Lower leg skin (tissue), 3 donors: ENCODE data around the gene DNAJC8.

Experiments used
- POLR2A ChIP-seq, 2 donors: fragments of 450-650 bp; IDR thresholded peaks; one replicate each; pipeline ENCODE4 v1.6.1; 2016 to 2017; ENCODE audit warnings: antibody characterized with exemption in 2 of 2, mild to moderate bottlenecking in 1 of 2, moderate library complexity in 1 of 2
- TF ChIP-seq, protein P1 (sequence below), 3 donors: fragments of 450-650 bp; IDR thresholded peaks; one replicate each; pipeline ENCODE4 v1.5.1; 2016; ENCODE audit warnings: antibody characterized with exemption in 3 of 3, mild to moderate bottlenecking in 3 of 3, moderate library complexity in 2 of 3

DNA sequence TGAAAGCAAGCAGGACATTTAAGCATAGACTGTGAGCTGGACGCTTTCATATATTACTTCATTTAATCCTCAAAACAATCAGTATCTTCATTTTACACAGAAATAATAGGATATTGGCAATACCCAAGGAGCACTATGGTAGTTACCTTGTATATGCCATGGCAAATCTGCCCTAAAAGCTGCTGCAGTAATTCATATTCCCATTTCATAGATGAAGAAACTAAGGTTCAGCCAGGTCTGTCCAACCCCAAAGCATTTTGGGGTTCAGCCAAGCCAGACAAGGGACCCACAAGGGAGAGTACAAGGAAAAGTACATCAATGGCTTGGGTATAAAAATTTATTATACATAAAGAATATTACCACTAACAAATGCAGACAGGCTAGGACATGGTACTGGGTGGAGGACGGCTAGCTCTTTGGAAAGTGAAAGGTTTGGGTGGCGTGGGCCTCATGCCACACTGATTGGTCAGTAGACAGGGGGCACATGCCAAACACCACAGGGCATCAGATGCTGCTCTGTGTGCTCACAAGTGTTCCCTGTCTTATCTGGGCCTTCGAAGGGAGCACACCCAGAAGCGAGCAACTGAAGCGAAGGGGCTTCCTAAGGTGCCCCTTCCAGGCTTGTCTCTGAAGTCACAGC is 32.5 kb downstream of the DNAJC8 start:
- TF ChIP-seq, protein P1, sequence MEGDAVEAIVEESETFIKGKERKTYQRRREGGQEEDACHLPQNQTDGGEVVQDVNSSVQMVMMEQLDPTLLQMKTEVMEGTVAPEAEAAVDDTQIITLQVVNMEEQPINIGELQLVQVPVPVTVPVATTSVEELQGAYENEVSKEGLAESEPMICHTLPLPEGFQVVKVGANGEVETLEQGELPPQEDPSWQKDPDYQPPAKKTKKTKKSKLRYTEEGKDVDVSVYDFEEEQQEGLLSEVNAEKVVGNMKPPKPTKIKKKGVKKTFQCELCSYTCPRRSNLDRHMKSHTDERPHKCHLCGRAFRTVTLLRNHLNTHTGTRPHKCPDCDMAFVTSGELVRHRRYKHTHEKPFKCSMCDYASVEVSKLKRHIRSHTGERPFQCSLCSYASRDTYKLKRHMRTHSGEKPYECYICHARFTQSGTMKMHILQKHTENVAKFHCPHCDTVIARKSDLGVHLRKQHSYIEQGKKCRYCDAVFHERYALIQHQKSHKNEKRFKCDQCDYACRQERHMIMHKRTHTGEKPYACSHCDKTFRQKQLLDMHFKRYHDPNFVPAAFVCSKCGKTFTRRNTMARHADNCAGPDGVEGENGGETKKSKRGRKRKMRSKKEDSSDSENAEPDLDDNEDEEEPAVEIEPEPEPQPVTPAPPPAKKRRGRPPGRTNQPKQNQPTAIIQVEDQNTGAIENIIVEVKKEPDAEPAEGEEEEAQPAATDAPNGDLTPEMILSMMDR (IDR thresholded peaks at IDR 0.05), result no peak
- TF ChIP-seq POLR2A (IDR thresholded peaks at IDR 0.05), result no peak
